IPS DF 19.7 (cell line): ENCODE data around the gene KIAA0825.

Experiments
- DNase-seq: peaks from one replicate; pipeline ENCODE4 v3.0.0-alpha.2; 2013; ENCODE audit warnings: low read depth, low spot score

Gene KIAA0825

GRCh38 chr5:94577466-94578245, 40.7 kb downstream of the KIAA0825 start:
- DNase-seq: no peak

GRCh38 chr5:94575196-94575595, 43.2 kb downstream of the KIAA0825 start:
- DNase-seq: no peak

- DNase-seq: peak; percentile 12
These were observed 45.1 kb downstream of the KIAA0825 start for GRCh38 chr5:94573349-94573748.

GRCh38 chr5:94571415-94571814, 47.0 kb downstream of the KIAA0825 start:
- no peak for DNase-seq

GRCh38 chr5:94564812-94565211, 53.6 kb downstream of the KIAA0825 start:
- no peak for DNase-seq

GRCh38 chr5:94562327-94562971, 56.0 kb downstream of the KIAA0825 start:
- DNase-seq: no peak

GRCh38 chr5:94558028-94558427, 60.4 kb downstream of the KIAA0825 start:
- no peak for DNase-seq

GRCh38 chr5:94551858-94552257, 66.5 kb downstream of the KIAA0825 start:
- DNase-seq: no peak

GRCh38 chr5:94545870-94546625, 72.4 kb downstream of the KIAA0825 start:
- no peak for DNase-seq

GRCh38 chr5:94544875-94545547, 73.4 kb downstream of the KIAA0825 start:
- DNase-seq: no peak

- no peak for DNase-seq
These were observed 74.3 kb downstream of the KIAA0825 start for GRCh38 chr5:94544031-94544650.

- DNase-seq: no peak
These were observed 77.4 kb downstream of the KIAA0825 start for GRCh38 chr5:94540856-94541494.

- DNase-seq: no peak
These were observed 80.1 kb downstream of the KIAA0825 start for GRCh38 chr5:94538260-94538659.

- no peak for DNase-seq
These were observed 91.7 kb downstream of the KIAA0825 start for GRCh38 chr5:94526706-94527105.

GRCh38 chr5:94524841-94525697, 93.3 kb downstream of the KIAA0825 start:
- no peak for DNase-seq

- DNase-seq: no peak
These were observed 95.4 kb downstream of the KIAA0825 start for GRCh38 chr5:94523018-94523417.

GRCh38 chr5:94522117-94522516, 96.3 kb downstream of the KIAA0825 start:
- no peak for DNase-seq

GRCh38 chr5:94517490-94518488, 100.6 kb downstream of the KIAA0825 start:
- DNase-seq: no peak

GRCh38 chr5:94516148-94516547, 102.3 kb downstream of the KIAA0825 start:
- DNase-seq: no peak
